SK-N-SH (cell line): ENCODE data around the gene CP.

Experiments used
- CHD2 ChIP-seq: fragments of 150-350 bp; IDR thresholded peaks from 2 replicates; pipeline ENCODE4 v1.6.1; 2018; ENCODE audit warnings: low read length; ENCODE audit not compliant: partially characterized antibody
- EP300 ChIP-seq, 2 experiments: IDR thresholded peaks; 2 replicates each; pipeline versions ENCODE4 v1.4.0 to v1.6.1; 2012; ENCODE audit warnings: borderline replicate concordance in 1 of 2, low read depth in 1 of 2, low read length in 1 of 2
- EZH2phosphoT487 ChIP-seq: fragments of 200-600 bp; sonication (generic); IDR thresholded peaks from 2 replicates; pipeline ENCODE4 v1.6.1; 2017; ENCODE audit warnings: low read depth, mixed run types, mild to moderate bottlenecking, antibody characterized with exemption, moderate library complexity, borderline replicate concordance
- FOXM1 ChIP-seq: IDR thresholded peaks from 2 replicates; pipeline ENCODE4 v1.4.0; 2012; ENCODE audit warnings: low read depth, mild to moderate bottlenecking
- MXI1 ChIP-seq: IDR thresholded peaks from 2 replicates; pipeline ENCODE4 v1.6.1; 2012; ENCODE audit warnings: mild to moderate bottlenecking, low read depth, low read length, improper control_type of control experiment
- NFIC ChIP-seq: IDR thresholded peaks from 2 replicates; pipeline ENCODE4 v1.4.0; 2012; ENCODE audit warnings: borderline replicate concordance
- POLR2AphosphoS5 ChIP-seq: IDR thresholded peaks from 2 replicates; pipeline ENCODE4 v1.6.1; 2012; ENCODE audit warnings: low read depth, low read length
- RAD21 ChIP-seq: IDR thresholded peaks from 2 replicates; pipeline ENCODE4 v1.6.1; 2012; ENCODE audit warnings: mild to moderate bottlenecking, low read length
- TAF1 ChIP-seq: IDR thresholded peaks from 2 replicates; pipeline ENCODE4 v1.6.1; 2012; ENCODE audit warnings: low read depth, mild to moderate bottlenecking, low read length, moderate library complexity, borderline replicate concordance
- TF ChIP-seq, protein P1 (sequence below): fragments of 200-600 bp; sonication (generic); IDR thresholded peaks from 2 replicates; pipeline ENCODE4 v1.6.1; 2017; ENCODE audit warnings: antibody characterized with exemption, mild to moderate bottlenecking, moderate library complexity
- TF ChIP-seq, protein P2 (sequence below): IDR thresholded peaks from 2 replicates; pipeline ENCODE4 v1.6.1; 2012; ENCODE audit warnings: mild to moderate bottlenecking, low read depth, low read length, moderate library complexity

GRCh38 chr3:149122721-149123578 lies 98.7 kb downstream of the CP start:
- TF ChIP-seq NFIC (no peak), TAF1 (no peak), RAD21 (no peak), MXI1 (no peak), CHD2 (no peak), FOXM1 (no peak), POLR2AphosphoS5 (no peak), EZH2phosphoT487 (no peak), EP300 (IDR thresholded peaks at IDR 0.05; ENCODE audit: borderline replicate concordance in 1 of 2, low read depth in 1 of 2, low read length in 1 of 2) (no peak)
- TF ChIP-seq, protein P1, sequence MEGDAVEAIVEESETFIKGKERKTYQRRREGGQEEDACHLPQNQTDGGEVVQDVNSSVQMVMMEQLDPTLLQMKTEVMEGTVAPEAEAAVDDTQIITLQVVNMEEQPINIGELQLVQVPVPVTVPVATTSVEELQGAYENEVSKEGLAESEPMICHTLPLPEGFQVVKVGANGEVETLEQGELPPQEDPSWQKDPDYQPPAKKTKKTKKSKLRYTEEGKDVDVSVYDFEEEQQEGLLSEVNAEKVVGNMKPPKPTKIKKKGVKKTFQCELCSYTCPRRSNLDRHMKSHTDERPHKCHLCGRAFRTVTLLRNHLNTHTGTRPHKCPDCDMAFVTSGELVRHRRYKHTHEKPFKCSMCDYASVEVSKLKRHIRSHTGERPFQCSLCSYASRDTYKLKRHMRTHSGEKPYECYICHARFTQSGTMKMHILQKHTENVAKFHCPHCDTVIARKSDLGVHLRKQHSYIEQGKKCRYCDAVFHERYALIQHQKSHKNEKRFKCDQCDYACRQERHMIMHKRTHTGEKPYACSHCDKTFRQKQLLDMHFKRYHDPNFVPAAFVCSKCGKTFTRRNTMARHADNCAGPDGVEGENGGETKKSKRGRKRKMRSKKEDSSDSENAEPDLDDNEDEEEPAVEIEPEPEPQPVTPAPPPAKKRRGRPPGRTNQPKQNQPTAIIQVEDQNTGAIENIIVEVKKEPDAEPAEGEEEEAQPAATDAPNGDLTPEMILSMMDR, result no peak
- TF ChIP-seq, protein P2, sequence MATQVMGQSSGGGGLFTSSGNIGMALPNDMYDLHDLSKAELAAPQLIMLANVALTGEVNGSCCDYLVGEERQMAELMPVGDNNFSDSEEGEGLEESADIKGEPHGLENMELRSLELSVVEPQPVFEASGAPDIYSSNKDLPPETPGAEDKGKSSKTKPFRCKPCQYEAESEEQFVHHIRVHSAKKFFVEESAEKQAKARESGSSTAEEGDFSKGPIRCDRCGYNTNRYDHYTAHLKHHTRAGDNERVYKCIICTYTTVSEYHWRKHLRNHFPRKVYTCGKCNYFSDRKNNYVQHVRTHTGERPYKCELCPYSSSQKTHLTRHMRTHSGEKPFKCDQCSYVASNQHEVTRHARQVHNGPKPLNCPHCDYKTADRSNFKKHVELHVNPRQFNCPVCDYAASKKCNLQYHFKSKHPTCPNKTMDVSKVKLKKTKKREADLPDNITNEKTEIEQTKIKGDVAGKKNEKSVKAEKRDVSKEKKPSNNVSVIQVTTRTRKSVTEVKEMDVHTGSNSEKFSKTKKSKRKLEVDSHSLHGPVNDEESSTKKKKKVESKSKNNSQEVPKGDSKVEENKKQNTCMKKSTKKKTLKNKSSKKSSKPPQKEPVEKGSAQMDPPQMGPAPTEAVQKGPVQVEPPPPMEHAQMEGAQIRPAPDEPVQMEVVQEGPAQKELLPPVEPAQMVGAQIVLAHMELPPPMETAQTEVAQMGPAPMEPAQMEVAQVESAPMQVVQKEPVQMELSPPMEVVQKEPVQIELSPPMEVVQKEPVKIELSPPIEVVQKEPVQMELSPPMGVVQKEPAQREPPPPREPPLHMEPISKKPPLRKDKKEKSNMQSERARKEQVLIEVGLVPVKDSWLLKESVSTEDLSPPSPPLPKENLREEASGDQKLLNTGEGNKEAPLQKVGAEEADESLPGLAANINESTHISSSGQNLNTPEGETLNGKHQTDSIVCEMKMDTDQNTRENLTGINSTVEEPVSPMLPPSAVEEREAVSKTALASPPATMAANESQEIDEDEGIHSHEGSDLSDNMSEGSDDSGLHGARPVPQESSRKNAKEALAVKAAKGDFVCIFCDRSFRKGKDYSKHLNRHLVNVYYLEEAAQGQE, result no peak
